GM20431 (cell line): ENCODE data around the gene YKT6.
"Not testable (repeated sequence)": the region's sequence is repeated elsewhere in the genome, so short reads cannot be mapped to it uniquely, and the experiment has no call there.

ENCODE experiments used
- in situ Hi-C: fragments of 300-500 bp; cut with MseI, MboI; formaldehyde crosslinking; loops from one replicate; pipeline ENCODE4 v1.15.0; 2020; ENCODE audit warnings: low sequenced_read_pairs; ENCODE audit not compliant: unreplicated experiment

The YKT6 gene

GRCh38 chr7:44189993-44190872 lies 10.5 kb upstream of the YKT6 start:
- in situ Hi-C loops, result no loop called here

- in situ Hi-C loops, result no loop called here
Observed at GRCh38 chr7:44191171-44191570, 9.6 kb upstream of the YKT6 start.

DNA sequence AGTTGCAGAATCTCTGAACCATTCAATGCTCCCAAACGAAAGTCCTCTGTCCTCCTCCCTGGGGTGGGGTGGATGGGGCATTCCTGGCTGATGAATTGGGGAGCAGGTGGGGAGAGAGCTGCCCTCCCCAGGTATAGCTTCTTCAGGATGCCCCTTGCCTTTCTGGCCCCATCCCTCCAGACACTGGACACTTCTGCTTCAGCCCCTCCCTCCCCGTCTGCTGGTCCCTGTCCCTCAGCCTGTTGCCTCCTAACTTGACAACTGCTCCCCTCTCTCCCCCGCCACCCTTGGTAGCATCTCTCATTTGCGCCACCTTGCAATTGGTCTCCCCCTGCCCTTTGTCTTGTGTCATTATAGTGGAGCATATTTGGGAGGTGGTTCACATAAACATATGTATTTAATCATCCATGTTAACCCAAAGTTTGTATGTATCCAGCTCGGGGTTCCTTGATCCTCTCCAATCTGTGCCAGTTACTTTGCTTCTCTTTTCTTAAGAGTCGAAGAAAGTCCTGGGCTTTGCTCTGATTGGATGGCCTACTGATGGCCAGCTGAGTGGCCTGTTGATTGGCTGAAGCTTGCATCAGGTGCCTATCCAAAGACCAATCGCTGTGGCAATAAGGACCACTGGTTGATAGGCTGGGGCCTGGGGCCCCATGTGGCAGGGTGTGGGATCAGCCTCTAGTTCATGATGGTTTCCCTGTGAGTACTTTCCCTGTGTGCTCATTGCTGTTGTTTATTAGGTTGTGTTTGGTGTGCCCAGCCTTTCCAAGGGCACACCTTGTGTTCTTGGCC lies 7.6 kb upstream of the YKT6 start:
- in situ Hi-C loops, result no loop called here

- in situ Hi-C loops, result no loop called here
Observed at GRCh38 chr7:44194069-44194468, 6.7 kb upstream of the YKT6 start.

- in situ Hi-C loops, result no loop called here
Observed at GRCh38 chr7:44194562-44195145, 6.1 kb upstream of the YKT6 start.

DNA sequence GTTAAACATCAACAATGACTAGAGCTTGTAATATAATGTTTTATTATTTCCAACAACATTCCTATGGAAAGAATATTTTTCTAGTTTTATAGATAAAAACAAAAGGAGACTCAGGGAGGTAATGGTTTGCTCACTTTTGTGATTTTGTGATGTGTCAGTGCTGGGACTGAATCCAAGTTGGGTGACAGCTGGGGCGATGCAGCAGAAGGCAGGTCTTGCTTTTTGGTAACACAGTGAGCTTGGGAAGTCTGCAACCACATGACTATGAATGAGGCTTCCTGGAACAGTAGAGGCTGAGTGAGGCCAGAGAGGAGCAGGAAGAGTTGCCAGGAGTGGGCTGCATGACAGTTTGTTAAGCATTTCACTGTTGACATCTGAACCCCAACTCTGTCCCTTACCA lies 4.9 kb upstream of the YKT6 start:
- in situ Hi-C loops, result no loop called here

GRCh38 chr7:44196450-44196872 lies 4.3 kb upstream of the YKT6 start:
- in situ Hi-C loops, result no loop called here

GRCh38 chr7:44197474-44197873 lies 3.3 kb upstream of the YKT6 start:
- in situ Hi-C loops, result no loop called here

DNA sequence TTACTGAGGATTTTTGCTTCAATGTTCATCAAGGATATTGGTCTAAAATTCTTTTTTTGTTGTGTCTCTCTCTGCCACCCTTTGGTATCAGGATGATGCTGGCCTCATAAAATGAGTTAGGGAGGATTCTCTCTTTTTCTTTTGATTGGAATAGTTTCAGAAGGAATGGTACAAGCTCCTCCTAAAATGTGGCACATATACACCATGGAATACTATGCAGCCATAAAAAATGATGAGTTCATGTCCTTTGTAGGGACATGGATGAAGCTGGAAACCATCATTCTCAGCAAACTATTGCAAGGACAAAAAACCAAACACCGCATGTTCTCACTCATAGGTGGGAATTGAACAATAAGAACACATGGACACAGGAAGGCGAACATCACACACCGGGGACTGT lies 615 bp upstream of the YKT6 start:
- in situ Hi-C loops, result not testable (repeated sequence)

DNA sequence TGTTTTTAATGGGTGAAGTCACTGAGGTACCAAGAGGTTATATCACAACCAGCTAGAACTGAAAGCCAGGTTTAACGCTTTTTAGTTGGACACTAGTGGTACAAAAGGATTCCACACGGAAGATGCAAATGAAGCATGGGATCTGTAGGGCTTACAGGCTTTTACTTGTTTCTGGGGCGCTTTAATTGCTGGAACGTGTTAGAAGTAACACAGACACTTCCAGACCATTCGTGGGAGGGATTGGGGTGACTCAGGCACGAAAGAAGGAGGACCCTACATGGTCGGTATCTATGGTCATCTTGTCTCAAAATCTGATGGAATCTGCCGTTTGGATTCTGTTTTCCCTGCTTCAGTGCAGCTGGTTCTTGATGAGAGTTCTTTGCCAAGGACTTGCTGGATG lies 1.0 kb downstream of the YKT6 start:
- in situ Hi-C loops, result no loop called here

GRCh38 chr7:44206008-44206407 lies 5.2 kb downstream of the YKT6 start:
- in situ Hi-C loops, result no loop called here

- in situ Hi-C loops, result no loop called here
Observed at GRCh38 chr7:44208085-44208484, 7.3 kb downstream of the YKT6 start.

- in situ Hi-C loops, result no loop called here
Observed at GRCh38 chr7:44210107-44210506, 9.3 kb downstream of the YKT6 start.

DNA sequence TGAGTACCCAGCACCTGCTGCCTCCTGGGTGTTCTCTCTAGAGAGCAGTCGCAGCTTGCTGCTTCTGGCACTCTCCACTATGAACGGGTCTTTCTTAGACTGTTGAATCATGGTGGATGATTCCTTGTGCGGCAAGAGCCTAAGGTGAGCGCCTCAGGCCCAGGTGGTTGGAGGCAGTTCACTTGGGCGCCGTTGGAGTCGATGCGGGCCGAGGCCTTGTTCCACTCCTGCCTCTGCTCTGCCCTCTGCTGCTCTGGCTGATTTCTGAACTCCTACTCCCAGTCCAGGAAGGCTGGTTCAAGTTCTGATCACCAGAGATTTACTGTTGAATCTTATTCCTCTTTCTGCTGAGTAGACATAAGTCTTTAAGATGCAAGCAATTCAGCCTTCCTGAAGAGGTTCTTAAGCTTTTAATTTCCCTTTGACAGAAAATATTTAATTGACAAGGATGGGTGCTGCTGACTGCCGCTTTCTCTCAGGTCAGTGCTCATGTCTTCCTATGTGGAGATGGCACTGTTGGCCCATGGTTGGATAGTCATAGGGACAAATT lies 10.4 kb downstream of the YKT6 start:
- in situ Hi-C loops, result no loop called here

DNA sequence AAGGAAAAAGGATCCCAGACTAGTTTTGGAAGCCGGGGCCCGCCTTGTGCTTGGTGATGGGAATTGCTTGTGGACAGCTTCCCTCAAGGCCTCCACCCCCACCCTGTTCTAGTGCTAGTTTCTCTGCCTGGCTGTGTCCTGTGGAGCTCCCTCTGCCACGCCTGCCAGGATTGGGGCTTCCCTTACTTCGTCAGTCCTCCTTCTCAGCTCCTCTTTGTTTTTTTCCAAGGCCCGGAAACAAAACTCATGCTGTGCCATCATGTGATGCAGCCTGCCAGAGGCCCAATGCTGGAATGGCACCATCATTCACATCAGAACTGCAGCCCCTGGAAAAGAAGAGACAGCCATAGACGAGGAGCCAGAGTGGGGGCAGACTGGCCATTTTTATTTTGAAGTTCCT lies 11.2 kb downstream of the YKT6 start:
- in situ Hi-C loops, result no loop called here

GRCh38 chr7:44212581-44213184 lies 11.9 kb downstream of the YKT6 start:
- in situ Hi-C loops, result no loop called here

- in situ Hi-C loops, result no loop called here
Observed at GRCh38 chr7:44213206-44213876, 12.6 kb downstream of the YKT6 start.

GRCh38 chr7:44213877-44214388 lies 13.2 kb downstream of the YKT6 start:
- in situ Hi-C loops, result no loop called here

- in situ Hi-C loops, result no loop called here
Observed at GRCh38 chr7:44215531-44215930, 14.8 kb downstream of the YKT6 start.

- in situ Hi-C loops, result no loop called here
Observed at GRCh38 chr7:44216019-44216418, 15.2 kb downstream of the YKT6 start.
